LNCaP clone FGC (cell line): ENCODE data around the gene DNTT.

Experiments used
- DNase-seq: peaks from one replicate; pipeline ENCODE4 v3.0.0-alpha.2; 2011; ENCODE audit warnings: low read depth
- H3K4me3 ChIP-seq: 2 replicates; pipeline ENCODE4 v1.5.1; 2011; ENCODE audit warnings: mild to moderate bottlenecking, low read depth, low read length, control low read depth
- CTCF ChIP-seq: IDR thresholded peaks from 2 replicates; pipeline ENCODE4 v1.5.1; 2012; ENCODE audit warnings: mild to moderate bottlenecking; ENCODE audit not compliant: control insufficient read depth, insufficient read depth; ENCODE audit errors: extremely low read depth

DNTT gene

GRCh38 chr10:96304230-96304629 is at the start of gene DNTT:
Gene DNTT (plus strand): TSS chr10:96304434. CDS start chr10:96304498, 64 bp downstream.
- no peak for TF ChIP-seq CTCF
- no peak for DNase-seq

DNA sequence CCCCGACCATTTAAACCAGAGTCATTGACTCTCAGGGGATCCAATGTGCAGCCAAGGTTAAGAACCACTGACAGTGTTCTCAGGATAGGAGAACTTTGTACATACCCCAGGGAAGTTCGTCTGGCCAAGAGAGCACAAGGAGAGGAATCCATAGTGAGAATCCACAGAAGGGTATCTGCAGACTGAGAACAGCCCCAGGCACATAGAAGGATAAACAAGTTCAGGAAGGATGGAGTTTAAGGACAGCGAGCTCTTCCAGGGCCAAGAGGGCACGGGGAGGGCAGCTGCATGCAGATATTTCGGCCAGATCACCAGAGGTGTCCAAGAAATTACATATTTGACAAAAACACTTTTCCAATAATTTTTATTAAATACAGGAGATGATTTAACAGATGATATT is 49.3 kb upstream of the DNTT start:
- DNase-seq, result no peak
- TF ChIP-seq CTCF, result no peak
- no peak overlapping the region for H3K4me3 ChIP-seq

More at GRCh38 chr10:96304230-96304629, at the start of gene DNTT:
- H3K4me3 ChIP-seq, result no peak within 1 kb of the TSS

- DNase-seq, result no peak
- no peak for TF ChIP-seq CTCF
- no peak overlapping the region for H3K4me3 ChIP-seq
These were observed 48.5 kb upstream of the DNTT start for GRCh38 chr10:96255549-96256333.

- no peak overlapping the region for H3K4me3 ChIP-seq
- no peak for TF ChIP-seq CTCF
- no peak for DNase-seq
These were observed 46.3 kb upstream of the DNTT start for GRCh38 chr10:96257944-96258343.

GRCh38 chr10:96259150-96259549 is 45.1 kb upstream of the DNTT start:
- H3K4me3 ChIP-seq, result no peak overlapping the region
- TF ChIP-seq CTCF, result no peak
- DNase-seq, result no peak

GRCh38 chr10:96260014-96260413 is 44.2 kb upstream of the DNTT start:
- H3K4me3 ChIP-seq, result no peak overlapping the region
- TF ChIP-seq CTCF, result no peak
- no peak for DNase-seq

DNA sequence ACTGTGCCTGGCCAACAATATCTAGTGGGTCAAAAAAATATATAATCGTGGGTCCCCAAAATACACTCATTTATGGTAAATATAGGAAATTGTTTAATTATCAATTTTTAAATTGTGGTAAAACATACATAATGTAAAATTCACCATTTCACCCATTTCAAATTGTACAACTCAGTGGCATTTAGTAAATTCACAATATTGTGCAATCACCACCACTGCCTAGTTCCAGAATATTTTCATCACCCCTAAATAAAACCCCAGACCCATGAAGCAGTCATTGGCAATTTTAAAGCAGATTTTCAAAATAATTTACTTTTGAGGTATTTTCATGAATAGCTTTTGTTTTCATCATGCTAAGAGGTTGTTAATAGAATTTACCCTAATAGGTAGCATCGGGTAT is 43.1 kb upstream of the DNTT start:
- TF ChIP-seq CTCF, result no peak
- H3K4me3 ChIP-seq, result no peak overlapping the region
- no peak for DNase-seq
